OCI-M2 (cell line): ENCODE data around the gene EMX2.

Source experiments
- DNase-seq: peaks from one replicate; lab custom pipeline; 2025; ENCODE audit not compliant: unreplicated experiment; lab: John Stamatoyannopoulos, UW

EMX2 gene

DNA sequence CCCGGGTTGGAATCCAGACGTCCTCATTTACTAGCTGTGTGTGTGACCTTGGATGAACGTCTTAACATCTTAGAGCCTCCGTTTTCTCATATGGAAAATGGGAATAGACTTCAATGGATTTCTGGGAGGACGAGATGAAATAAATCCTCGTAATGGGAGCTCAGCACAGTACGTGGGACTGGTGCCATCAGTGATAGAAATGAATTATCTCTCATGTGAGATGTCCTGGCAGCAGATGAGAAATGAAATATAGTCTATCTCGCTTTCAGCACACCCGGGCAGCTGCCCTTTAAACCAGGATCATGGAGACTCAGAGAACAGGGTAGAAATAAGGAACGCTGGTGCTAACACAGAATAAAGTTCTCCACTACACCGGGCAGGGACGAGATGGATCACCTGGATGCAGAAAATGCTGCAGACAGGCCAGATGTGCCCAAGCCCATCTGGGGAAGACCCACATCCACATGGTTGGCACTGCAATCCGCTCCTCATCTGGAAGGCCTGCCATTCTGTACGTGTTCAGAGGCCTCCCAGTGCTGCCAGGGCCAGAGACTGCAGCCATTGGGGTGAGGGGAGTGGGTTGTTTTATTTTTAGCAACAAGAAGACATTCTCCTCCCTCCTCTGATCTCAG is 11.1 kb upstream of the EMX2 start:
- DNase-seq = no peak

DNA sequence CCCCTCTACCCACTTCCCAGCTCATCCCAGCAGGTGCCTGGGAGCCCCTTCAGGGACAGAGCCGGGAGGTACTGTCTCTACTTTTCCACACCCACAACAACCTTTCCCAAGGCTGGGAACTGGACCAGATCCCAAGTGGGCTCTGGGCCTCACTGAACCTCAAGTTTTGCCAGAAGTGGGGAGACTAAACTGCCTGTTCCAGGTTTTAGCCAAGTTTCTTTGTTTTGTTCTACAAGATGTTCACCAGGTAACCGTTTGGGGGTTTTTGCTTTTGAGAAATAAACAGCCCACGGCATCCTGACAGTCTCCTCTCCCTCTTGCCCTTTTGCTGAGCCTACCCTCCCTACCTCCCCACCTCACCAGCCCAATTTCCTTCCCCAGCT is 10.6 kb upstream of the EMX2 start:
- DNase-seq = no peak

DNA sequence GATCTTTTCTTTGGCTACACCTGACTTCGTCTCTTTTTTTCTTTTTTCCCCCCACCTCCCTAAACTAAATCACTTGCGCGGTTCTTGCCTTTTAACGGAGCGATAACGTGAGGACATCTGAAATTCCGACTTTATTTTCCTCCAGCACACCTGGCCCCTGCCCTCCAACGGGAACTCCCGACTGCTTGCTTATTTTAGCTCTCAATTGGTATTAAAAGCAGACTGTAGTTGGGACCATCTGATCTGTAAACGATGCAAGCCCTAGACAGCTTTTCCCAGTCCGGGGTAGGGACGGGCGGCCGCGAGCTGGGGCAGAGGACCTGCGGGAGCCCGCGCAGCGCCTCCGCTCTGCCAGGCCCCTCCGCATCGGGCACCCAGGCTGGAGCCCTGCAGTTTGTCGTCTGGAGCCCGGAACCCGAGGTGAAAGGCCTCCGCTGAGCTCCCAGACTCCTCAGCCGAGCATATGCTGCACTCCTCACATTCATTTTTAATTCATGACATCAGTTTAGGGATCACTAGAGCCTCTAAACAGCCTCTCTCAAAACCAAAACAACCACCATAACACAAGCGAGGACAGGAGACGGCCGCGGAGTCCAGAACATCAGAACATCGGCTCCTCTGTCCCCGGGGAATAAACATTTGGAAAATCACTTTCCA is 10.0 kb upstream of the EMX2 start:
- no peak for DNase-seq

DNA sequence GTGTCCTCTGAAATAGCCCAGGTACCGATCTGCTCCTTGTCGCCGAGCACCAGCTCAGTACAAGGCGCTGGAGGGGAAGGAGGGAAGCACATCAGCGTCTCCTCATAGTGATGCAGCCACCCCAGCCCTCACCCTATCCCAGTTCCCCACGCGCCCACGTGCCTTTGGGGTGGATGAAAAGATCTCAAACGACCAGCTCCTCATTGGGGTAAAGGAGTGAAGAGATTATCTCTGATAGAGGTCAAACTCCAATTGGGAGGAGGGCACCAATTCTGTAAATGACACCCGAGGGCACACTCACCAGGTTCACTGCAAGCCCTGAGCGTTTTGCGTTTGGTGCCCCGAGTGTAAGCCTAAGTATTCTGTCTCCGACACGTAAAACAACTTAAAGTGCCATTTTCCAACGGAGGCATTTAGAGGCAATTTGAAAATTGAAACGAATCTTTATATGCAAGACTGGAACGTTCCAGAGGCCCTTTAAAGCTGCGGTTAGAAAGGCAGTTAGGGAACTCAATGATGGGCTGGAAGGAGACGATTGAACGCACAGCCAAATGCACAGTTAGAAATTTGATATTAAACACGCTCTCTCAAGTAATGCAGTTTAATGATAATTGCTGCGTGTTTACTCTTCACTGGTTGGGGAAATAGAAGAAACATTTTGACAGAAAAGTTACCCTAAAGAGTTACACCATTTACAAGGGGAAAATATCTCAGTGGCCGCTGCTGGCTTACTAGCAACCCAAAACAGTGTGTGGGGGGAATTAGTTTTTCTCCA is 8.9 kb upstream of the EMX2 start:
- no peak for DNase-seq

DNA sequence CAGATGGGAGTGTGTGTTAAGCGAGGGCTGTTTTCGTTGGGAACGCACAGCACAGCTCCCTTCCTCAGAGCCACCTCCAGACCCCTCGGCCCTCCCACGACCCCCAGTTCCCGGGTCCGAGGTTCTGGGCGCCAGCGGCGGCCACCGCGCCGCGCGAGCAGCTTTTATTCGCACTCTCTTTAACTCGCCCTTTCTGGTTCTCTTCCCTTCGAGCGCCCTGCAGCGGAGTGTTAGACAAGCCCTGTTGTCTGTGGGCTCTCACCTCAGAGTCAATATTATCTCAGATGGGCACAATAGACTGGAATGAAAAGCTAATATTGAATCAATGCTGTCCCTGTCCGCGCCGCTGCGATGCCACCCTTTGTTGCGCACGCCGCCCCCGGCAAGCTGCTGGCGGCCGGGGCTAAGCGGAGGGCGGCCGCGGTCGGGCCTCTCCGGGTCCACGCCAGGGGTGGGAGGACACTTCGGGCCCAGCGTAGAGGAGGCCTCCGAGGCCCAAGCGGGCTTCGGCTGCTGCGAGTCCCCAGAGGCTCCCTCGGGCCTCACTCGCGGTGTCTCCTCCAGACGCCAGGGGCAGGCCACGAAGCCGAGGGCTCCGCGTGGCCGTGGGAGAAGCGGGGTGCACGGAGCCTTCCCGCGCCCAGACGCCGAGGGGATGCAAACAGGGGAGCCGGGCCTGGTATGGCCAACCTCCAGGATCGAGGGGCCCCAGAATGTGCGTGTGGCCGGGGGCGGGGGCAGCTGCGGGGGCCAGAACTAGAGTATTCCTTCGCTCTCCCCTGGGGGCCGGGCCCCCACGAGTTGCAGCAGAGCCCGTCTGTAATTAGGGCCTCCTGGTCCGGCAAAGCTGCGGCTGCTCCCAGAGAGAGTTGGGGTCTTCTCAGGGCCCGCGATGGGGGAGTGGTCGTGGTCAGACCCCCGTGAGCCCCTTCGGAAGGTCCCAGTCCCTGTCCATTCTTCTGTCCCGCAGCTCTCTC is 7.9 kb upstream of the EMX2 start:
- DNase-seq = no peak

DNA sequence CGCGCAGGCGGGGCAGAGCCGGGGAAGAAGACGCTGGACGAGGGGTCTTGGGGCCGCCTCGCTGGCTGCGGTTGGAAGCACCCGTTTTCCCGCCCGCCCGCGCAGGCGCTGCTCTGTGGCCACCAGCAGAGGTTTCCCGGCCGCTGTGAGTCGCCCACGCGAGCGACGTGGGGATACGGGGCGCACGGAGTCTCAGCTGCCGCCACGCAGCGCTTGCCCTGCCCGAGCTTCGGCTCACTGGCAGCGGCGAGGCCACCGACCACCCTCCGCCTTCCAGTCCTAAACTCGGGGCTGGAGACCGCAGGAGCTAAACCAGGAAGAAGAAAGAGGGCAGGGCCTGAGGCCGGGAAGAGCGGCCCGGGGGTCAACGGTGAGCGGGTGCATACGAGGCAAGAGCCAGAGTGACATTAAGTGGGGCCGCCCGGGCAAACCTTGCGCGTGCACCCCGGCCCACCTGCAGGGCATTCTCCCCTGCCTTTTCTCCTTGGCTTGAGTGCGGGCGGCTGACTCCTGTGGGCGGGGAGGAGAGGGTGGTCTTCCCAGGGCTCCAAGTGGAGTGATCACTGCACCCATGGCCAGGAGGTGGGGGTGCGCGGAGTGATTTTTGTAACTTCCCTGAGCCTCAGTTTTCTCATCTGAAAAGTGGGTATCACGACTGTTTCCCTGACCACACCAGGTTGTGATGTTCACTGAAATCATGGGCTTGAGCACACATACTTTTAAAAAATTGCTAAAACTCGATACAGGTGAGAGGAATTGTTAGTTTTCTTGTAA is 7.1 kb upstream of the EMX2 start:
- no peak for DNase-seq

DNA sequence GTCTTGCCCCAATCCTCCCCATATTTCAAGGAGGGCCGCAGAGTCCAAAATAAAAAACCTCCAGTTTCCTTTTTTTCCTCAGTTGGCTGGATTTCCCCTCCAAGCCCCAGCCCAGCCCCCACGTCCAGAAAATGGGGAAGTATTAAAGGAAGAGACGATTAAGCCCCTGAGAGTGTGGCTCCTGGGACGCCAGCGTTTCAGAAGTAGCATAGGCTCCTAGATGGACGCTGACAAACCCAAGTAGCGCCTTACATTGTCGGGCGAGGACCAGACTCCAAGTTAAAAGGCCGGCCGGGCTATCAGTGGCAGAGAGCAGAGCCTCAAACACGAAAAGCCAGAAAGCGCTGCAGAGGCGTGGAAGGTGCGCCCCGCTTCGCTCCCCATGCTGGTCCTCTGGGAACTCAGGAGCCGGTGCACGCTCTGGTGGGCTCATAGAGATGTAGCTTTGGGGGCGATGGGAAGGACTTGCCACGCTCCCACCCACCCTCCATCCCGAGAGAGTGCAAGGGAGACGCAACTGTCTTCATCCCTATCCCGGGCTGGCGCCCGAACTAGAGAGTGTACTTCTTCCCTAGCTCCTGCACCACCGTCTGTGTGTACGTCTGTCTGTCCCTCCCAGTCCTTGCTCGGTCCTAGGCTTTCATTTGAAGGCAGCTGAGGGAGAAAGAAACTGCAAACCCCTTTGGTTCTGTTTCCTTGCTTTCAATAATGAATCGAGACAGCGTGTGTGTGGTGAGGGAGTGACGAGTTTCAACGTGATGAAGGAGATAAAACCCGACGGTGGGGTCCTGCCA is 6.3 kb upstream of the EMX2 start:
- no peak for DNase-seq

DNA sequence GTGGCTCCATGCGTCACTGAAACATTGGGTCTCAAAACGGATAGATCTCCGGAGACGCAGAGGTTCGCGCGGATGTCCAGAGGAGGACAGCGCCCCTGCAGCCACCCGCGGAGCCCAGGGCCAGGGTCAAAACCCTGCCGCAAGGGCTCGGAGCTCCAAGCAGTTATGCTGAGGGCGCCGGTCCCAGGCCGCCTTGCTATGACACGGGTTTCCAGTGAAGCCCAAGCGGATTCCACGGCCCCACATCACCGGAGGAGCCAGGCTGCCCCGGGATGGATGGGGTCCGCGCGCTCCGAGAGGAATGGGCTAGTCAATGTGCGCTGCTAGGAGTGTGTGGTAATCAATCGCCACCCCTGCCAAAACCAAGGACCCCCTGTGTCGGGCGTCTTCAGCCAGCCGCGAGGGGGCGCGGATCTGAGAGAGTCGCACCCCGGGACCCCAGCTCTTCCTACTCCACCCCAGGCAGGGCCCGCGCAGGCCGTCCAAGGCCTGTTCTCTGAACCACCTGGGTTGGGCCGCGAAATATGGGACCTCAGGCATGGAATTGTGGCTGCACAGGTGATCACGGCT is 5.6 kb upstream of the EMX2 start:
- DNase-seq = no peak

DNA sequence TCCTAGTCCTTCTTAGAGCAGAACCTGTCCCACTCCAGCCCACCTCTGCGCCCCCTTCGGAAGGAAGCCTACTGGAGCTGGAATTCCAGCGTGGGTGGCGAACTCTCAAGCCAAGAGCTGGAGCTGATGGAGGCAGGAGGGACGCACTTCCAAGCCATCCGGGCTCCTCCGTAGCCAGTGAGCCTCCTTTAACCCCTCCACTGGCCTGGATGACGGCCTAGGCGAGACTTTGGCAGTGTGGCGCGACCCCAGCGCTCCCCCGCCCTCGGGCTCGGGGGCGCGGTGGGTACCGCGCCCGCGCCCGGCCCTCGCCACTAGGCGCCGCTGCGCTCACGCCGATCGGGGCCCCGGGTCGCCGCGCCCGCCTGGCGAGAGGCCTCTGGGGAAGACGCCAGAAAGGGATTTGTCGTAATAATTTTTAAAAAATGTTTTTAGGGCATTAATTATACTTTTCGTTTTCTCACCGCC is 5.1 kb upstream of the EMX2 start:
- DNase-seq = no peak

DNA sequence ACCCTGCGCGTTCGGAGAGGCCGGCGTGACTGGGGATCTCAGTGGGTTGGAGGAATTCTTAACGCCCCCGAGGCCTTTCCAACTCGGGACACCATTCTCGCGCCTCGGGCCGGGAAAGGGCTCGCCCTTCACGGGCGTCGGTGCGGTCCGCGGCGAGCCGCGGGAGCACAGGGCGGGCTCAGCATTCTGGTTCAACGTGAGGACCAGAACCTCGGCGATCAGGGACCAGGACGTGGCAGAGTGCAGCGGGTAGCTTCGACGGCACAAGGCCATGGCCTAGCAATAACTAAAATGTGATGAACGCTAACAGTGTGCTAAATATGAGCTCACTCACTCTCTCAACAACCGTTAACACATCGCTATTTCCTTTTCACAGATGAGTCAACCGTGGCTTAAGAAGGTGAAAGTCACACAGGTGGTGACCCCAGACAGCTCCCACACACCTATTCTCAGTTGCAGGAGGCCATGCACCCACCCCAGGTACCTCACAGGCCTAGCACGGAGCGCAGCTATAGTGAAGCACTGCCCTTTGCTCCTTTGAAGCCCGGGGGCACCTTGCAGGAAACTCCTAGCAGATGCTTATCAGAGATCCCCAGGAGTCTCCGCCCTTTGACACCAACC is 4.5 kb upstream of the EMX2 start:
- DNase-seq = no peak

DNA sequence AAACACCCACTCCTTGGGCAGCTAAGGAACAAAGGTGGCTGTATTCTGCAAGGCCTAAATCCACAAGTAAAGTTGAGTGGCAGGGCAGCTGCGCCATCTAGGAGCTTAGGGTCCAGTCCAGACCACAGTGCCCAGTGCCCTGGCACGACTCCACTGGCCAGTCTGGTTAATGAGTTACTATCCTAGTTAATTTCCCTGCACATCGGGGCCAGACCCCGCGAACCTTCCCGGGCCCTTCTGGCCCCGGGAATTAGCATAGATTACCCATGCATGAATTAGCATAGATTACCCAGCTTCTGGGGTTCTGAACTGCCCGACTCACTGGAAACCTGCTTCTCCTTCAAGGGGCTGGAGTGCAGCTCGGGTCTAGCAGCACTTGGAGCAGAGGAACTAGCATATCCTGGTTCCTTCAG is 3.2 kb upstream of the EMX2 start:
- no peak for DNase-seq

DNA sequence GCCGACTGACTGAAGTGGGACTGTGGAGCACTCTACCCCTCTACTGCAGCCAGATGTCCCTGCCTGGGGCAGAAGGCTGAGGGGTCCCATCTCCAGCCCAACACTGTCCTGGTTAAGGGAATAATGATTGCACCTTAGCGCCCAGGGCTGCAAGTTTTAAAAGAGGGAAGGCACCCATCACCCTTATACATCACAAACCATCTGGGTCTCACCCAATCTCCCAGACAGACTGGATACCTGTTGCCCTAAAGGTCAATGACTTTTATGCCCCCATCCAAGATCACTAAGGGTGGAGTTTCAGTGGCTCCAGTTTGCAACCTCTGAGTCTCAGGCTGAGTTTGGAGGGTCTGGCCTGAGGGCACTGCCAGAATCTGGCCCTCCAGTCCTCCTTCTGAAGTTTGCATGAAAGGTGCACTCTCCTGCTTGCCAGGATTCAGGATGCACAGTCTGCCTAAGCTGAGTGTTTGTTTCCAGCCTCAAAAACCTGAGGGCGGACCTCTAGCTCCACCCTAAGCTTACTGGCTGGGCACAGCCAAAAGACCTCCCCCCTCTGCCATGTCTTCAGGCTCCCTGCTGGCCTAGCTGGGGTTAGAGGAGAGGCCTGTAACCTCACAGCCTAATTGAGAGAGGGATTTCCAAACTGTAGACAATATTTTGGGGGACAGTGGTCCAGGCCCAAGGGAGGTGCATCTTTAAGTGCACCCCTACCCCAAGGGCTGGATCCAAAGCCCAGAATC is 2.5 kb upstream of the EMX2 start:
- no peak for DNase-seq

DNA sequence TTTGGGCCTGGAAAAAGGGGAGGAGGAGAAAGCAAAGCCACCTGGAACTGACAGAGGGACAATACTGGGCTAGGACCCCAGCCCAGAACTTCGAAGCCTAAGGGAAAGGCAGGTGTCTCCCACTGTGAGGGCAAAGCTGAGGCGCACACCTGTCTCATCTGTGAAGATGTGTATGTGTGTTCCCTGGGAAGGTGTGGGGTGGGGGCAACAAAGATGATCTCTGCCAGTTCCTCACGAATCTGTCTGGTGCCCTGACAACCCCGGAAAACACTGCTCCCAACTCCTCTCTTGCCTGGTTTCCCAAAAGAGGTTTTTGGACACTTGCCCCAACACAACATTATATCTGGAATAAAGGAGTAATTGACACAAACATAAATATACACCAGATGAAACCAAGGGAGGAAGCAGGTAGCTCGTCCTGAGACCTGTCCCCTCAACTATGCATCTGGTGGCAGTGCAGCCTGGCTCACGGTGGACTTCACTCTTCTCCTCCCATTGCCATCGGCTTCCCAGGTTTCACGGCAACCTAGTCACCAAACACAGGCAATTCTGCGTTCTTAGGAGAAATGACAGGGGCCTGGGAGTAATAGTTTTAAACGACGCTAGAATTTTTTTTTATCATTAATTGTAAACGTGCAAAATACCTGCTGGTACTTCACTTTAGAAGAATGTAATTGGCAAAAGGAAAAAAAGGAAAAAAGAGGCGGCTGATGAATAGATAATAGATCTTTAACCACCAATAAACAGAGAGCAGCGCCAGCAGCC is 1.7 kb upstream of the EMX2 start:
- no peak for DNase-seq

DNA sequence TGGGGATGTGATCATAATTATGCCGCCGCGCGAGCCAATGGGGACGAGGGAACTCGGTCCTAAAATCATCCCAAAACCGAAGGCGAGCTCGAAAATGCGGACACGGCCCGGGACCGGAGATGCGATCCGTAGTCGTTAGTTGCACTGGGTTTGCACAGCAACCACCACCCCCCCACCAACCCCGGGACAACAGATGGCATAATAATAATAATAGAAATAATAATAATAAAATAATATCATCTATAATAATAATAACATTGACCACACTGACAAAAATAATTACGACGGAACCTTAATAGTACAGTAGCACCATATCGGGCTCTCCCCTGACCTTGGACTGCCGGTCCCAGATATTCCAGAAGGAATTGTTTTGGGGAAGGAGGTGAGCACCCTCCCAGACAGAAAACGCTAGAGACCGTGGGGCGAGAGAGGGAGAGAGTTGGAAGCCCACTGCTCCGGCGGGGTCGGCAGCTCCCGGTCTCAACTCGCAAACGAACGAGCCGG is 1.1 kb upstream of the EMX2 start:
- DNase-seq = no peak

DNA sequence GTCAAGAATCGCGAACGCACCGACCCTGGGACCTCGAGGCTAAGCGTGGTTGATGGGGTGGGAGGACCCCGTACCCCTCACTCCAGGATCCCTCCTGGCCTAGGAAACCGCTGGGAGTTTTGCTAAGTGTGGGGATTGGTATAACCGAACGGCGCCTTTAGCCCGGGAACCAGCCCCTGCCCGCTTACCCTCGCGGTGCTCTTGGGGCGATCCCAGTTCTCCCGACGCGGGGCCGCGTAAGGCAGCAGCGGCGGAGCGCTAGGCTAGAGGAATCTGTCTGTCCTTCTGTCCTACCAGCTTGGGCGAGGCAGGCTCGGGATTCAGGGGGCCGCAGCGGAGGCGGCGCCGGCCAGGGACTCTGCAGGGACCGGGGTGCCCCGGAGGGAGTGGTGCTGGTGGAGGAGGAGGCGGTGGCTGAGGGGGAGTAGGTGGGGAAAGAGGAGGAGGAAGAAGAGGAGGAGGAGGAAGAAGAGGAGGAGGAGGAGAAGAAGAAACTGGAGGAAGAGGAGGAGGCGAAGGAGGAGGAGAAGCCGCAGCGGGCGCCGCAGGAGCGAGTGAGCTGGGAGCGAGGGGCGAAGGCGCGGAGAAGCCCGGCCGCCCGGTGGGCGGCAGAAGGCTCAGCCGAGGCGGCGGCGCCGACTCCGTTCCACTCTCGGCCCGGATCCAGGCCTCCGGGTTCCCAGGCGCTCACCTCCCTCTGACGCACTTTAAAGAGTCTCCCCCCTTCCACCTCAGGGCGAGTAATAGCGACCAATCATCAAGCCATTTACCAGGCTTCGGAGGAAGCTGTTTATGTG is 439 bp upstream of the EMX2 start:
- DNase-seq = no peak

DNA sequence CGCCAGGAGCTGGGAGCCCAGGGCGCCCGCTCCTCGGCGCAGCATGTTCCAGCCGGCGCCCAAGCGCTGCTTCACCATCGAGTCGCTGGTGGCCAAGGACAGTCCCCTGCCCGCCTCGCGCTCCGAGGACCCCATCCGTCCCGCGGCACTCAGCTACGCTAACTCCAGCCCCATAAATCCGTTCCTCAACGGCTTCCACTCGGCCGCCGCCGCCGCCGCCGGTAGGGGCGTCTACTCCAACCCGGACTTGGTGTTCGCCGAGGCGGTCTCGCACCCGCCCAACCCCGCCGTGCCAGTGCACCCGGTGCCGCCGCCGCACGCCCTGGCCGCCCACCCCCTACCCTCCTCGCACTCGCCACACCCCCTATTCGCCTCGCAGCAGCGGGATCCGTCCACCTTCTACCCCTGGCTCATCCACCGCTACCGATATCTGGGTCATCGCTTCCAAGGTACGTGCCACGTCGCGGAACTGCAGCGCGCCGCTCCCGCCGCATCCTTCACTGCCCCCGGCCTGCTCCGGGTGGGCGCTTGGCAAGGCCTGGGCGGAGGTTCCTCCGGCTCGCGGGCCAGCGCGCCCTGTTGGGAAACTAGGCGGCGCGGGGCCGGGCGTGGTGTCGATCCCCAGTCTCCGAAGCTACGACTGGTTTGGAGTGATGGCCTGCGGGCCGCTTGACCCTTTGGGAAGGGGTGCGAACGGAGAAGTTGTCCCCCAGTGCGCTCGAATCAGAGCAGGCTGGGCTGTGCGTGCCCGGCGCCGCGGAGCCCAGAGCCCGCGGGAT is 868 bp downstream of the EMX2 start:
- no peak for DNase-seq
